ENCODE measurements around the gene CEP131. TPM values are rescaled to one million over a fixed set of nuclear protein-coding genes. Genes with fewer than 3 reads are reported as not detected.

CEP131 gene
- total and polyA plus RNA-seq, 2 of the 8 experiments (the other 6 are each of a cell fraction or from before 2014, with no cell fraction given), result 5.9 to 23.2 TPM

- Histone ChIP-seq H3K4ac (replicated peaks; ENCODE audit: insufficient read length, low read depth, low read length) (no peak overlapping the region), H3K56ac (replicated peaks; ENCODE audit: insufficient read length, low read depth, low read length) (peak overlapping the region; percentile 91), H3K27ac (ENCODE audit: low read depth, low read length) (no peak overlapping the region), H4K5ac (ENCODE audit: insufficient read length, low read depth, low read length) (peak overlapping the region; percentile 11), H2AK5ac (ENCODE audit: low read depth, low read length) (no peak overlapping the region), H3K14ac (ENCODE audit: insufficient read length) (no peak overlapping the region), H2BK120ac (replicated peaks; ENCODE audit: low read depth, low read length) (no peak overlapping the region), H3K9ac (replicated peaks in 1 of 4; ENCODE audit: extremely low read depth in 1 of 4, low read depth in 3 of 4, low read length in 3 of 4) (no peak overlapping the region), H4K8ac (ENCODE audit: extremely low read depth, insufficient read depth, low read length) (no peak overlapping the region; the same call in 1 of the 2 replicates), H2BK12ac (ENCODE audit: low read depth, low read length) (no peak overlapping the region), H4K91ac (replicated peaks; ENCODE audit: insufficient read length, low read length) (no peak overlapping the region), H3K9me3 (ENCODE audit: insufficient read depth in 2 of 2, low read depth in 1 of 2, low read length in 1 of 2) (no peaks in the 10 kb centered on the region), H4K20me1 (replicated peaks in 1 of 2; ENCODE audit: control insufficient read depth in 1 of 2, insufficient read depth in 2 of 2, low read length in 2 of 2) (peaks cover 0 to 13% of the 10 kb centered on the region in 2 experiments), H3K4me1 (replicated peaks in 1 of 4; ENCODE audit: control insufficient read depth in 3 of 4, insufficient read depth in 4 of 4, low read length in 3 of 4) (peaks cover 0 to 8% (median 2%) of the 10 kb centered on the region in 4 experiments; a peak in 3 of 7 replicates), H3K18ac (ENCODE audit: extremely low read depth, low read length) (no peak overlapping the region), H3K79me2 (ENCODE audit: control insufficient read depth in 1 of 2, insufficient read depth in 2 of 2, low read length in 2 of 2) (no peaks in the 10 kb centered on the region), H3K79me1 (ENCODE audit: low read depth, low read length) (no peaks in the 10 kb centered on the region), H3K4me2 (ENCODE audit: insufficient read depth in 1 of 2, low read depth in 2 of 2, low read length in 2 of 2) (no peak overlapping the region), H3K4me3 (ENCODE audit: extremely low read depth in 1 of 4, insufficient read depth in 2 of 4, low read depth in 3 of 4, low read length in 4 of 4) (no peak overlapping the region), H2BK5ac (ENCODE audit: low read depth, low read length) (no peak overlapping the region), H2BK20ac (ENCODE audit: low read length) (no peak overlapping the region), H3K36me3 (ENCODE audit: control insufficient read depth in 2 of 4, insufficient read depth in 4 of 4, low read length in 3 of 4) (no peaks in the 10 kb centered on the region; a peak in 1 of 8 replicates), H3K23ac (ENCODE audit: insufficient read length) (no peak overlapping the region), H2AFZ (ENCODE audit: low read length) (no peak overlapping the region), H2BK15ac (ENCODE audit: low read length) (no peak overlapping the region), H3K27me3 (replicated peaks in 1 of 4; ENCODE audit: control insufficient read depth in 3 of 4, extremely low read depth in 1 of 4, insufficient read depth in 3 of 4, low read length in 3 of 4) (no peaks in the 10 kb centered on the region), H3K23me2 (ENCODE audit: low read depth, low read length) (peaks cover 6% of the 10 kb centered on the region; the same call in 1 of the 2 replicates)
- CTCF ChIA-PET (ENCODE audit: partially characterized antibody), result interaction anchor here (0.6 to 7.0 kb wide), 47 partner anchors 9 to 722 kb away, joined by 3 to 50 read pairs (median 4); partner anchors contain the start of genes BAHCC1, CEP131, FAAP100 and NDUFAF8
- POLR2A ChIA-PET (ENCODE audit: partially characterized antibody), result no interaction called here
- FAIRE-seq (peak; percentile 91), DNase-seq (ENCODE audit: low read depth in 1 of 2, low spot score in 2 of 2) (peak in 1 of 2 experiments; percentile 74)
- 72% methylated on average over 19 of the region's 19 CpGs; no CpG with 5 or more reads in 1 of the 2 experiments for WGBS, 2 experiments (ENCODE audit: extremely low coverage in 1 of 2, insufficient coverage in 1 of 2, insufficient read length in 1 of 2, insufficient replicate concordance in 2 of 2, low coverage in 1 of 2, low lambda C conversion rate in 2 of 2, missing lambda C conversion rate in 1 of 2)
- TF ChIP-seq CTCF (IDR thresholded peaks at IDR 0.05; ENCODE audit: control extremely low read depth in 1 of 3, insufficient read depth in 1 of 3, low read depth in 1 of 3, low read length in 3 of 3) (peak; percentile 74 to 88 (median 87)), BACH1 (IDR thresholded peaks at IDR 0.05; ENCODE audit: low read length) (0 out of 2 replicates have a peak, but pooled peaks have one; percentile 16), EP300 (IDR thresholded peaks at IDR 0.05; ENCODE audit: borderline replicate concordance in 1 of 2, low read depth in 2 of 2, low read length in 2 of 2) (no peak), HDAC2 (IDR thresholded peaks at IDR 0.05; ENCODE audit: borderline replicate concordance in 1 of 2, low read depth in 2 of 2, low read length in 2 of 2) (0 out of 4 replicates have a peak, but pooled peaks of 1 of the 2 experiments have one; percentile 37), SP4 (IDR thresholded peaks at IDR 0.05; ENCODE audit: low read length) (no peak), KDM1A (IDR thresholded peaks at IDR 0.05; ENCODE audit: borderline replicate concordance, low read length) (peak; percentile 45; the same call in 1 of the 2 replicates), GABPA (IDR thresholded peaks at IDR 0.05; ENCODE audit: borderline replicate concordance, insufficient read depth, low read length) (0 out of 2 replicates have a peak, but pooled peaks have one; percentile 18), CHD2 (IDR thresholded peaks at IDR 0.05; ENCODE audit: low read length) (0 out of 2 replicates have a peak, but pooled peaks have one; percentile 30)
Measured at GRCh38 chr17:81253358-81254131, 30.8 kb upstream of the CEP131 start.

All from H1 (cell line).